LNCaP clone FGC (cell line): ENCODE measurements around the gene ARHGEF4.

Experiments
- DNase-seq: peaks from one replicate; pipeline ENCODE4 v3.0.0-alpha.2; 2011; ENCODE audit warnings: low read depth
- H3K4me3 ChIP-seq: 2 replicates; pipeline ENCODE4 v1.5.1; 2011; ENCODE audit warnings: mild to moderate bottlenecking, low read depth, low read length, control low read depth
- CTCF ChIP-seq: IDR thresholded peaks from 2 replicates; pipeline ENCODE4 v1.5.1; 2012; ENCODE audit warnings: mild to moderate bottlenecking; ENCODE audit not compliant: control insufficient read depth, insufficient read depth; ENCODE audit errors: extremely low read depth

ARHGEF4 gene

GRCh38 chr2:131045286-131046027 is 208.7 kb downstream of the ARHGEF4 start:
- TF ChIP-seq CTCF = no peak
- no peak for DNase-seq
- no peak overlapping the region for H3K4me3 ChIP-seq

- DNase-seq = no peak
- no peak overlapping the region for H3K4me3 ChIP-seq
- TF ChIP-seq CTCF = no peak
These were observed 209.6 kb downstream of the ARHGEF4 start for GRCh38 chr2:131046028-131046917.

- DNase-seq = no peak
- no peak overlapping the region for H3K4me3 ChIP-seq
- no peak for TF ChIP-seq CTCF
These were observed 210.4 kb downstream of the ARHGEF4 start for GRCh38 chr2:131046918-131047652.

GRCh38 chr2:131047920-131048560 is 211.3 kb downstream of the ARHGEF4 start:
- no peak for DNase-seq
- no peak overlapping the region for H3K4me3 ChIP-seq
- no peak for TF ChIP-seq CTCF

- H3K4me3 ChIP-seq = no peak overlapping the region
- no peak for DNase-seq
- no peak for TF ChIP-seq CTCF
These were observed 211.9 kb downstream of the ARHGEF4 start for GRCh38 chr2:131048641-131049040.

DNA sequence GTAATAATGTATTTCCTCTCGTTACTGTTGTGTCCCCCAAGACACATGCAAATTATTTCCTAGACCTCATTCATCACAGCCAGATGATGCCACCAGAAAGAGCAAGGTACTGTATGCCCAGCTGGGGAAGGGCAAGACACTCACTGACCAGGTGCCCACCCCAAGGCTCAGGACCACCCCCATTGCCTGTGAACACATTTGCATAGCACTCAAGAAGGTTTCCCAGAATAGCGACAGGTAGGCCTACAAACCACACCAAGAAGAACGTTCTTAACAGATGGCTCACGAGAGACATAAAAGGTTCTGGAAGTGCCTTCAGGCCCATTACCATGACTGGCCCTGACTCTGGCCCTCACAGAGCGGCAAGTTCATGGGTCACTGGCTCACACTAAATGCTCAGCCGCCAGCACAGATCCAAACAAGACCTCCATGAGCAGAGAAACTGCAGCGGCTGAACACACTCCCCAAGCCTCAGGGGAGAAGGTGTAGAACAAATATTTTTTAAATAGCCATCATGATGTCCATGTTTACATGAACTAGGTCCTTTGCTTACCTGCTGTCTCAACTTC is 212.5 kb downstream of the ARHGEF4 start:
- no peak for DNase-seq
- no peak overlapping the region for H3K4me3 ChIP-seq
- TF ChIP-seq CTCF = no peak
